Muscle layer of colon (tissue), 2 donors: Measurements from ENCODE around the gene CTAGE9.
"Not testable (repeated sequence)": the region's sequence is repeated elsewhere in the genome, so short reads cannot be mapped to it uniquely, and the experiment has no call there.

ENCODE experiments used
- H3K27ac ChIP-seq: one replicate; pipeline ENCODE4 v1.7.0; 2013; ENCODE audit warnings: low read depth, mild to moderate bottlenecking, low read length, moderate library complexity
- H3K27me3 ChIP-seq, 2 donors: one replicate each; pipeline ENCODE4 v1.7.0; 2013; ENCODE audit warnings: low read length in 2 of 2, mild to moderate bottlenecking in 2 of 2; ENCODE audit not compliant: insufficient read depth in 2 of 2, control insufficient read depth in 1 of 2
- H3K36me3 ChIP-seq: one replicate; pipeline ENCODE4 v1.7.0; 2013; ENCODE audit warnings: mild to moderate bottlenecking, low read length; ENCODE audit not compliant: insufficient read depth
- H3K4me1 ChIP-seq: one replicate; pipeline ENCODE4 v1.7.0; 2013; ENCODE audit warnings: mild to moderate bottlenecking, low read length; ENCODE audit not compliant: insufficient read depth
- H3K4me3 ChIP-seq, 2 donors: one replicate each; pipeline ENCODE4 v1.7.0; 2013; ENCODE audit warnings: low read length in 2 of 2, low read depth in 1 of 2, mild to moderate bottlenecking in 1 of 2, moderate library complexity in 1 of 2
- H3K9ac ChIP-seq: one replicate; pipeline ENCODE4 v1.7.0; 2013; ENCODE audit warnings: low read length
- H3K9me3 ChIP-seq: one replicate; pipeline ENCODE4 v1.7.0; 2013; ENCODE audit warnings: mild to moderate bottlenecking, low read length
- donor health status: abdominal sarcoma.
- donor health status: Adenocarcinoma of cecum.

The CTAGE9 gene

DNA sequence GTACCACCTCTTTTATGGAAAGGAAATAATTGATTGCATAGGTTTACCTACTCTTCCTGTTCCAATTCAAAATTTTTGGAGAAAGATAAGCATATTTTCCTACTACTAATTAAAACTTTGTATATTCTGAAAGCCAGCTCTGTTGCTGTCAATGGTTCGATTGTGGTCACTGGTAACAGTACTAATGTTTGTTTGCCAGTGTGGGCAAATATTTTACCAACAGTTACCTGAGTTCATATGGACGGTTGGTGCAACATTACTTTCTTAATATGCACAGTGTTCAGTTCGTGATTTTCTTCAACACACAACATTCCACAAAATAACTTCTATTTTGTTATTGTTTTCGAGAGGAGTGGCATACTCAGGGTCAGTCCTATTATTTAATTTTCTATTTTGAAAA lies 17.1 kb upstream of the CTAGE9 start:
- no peaks in the 10 kb centered on the region for H3K9me3 ChIP-seq
- H3K27ac ChIP-seq: no peak overlapping the region
- no peak overlapping the region for H3K9ac ChIP-seq

DNA sequence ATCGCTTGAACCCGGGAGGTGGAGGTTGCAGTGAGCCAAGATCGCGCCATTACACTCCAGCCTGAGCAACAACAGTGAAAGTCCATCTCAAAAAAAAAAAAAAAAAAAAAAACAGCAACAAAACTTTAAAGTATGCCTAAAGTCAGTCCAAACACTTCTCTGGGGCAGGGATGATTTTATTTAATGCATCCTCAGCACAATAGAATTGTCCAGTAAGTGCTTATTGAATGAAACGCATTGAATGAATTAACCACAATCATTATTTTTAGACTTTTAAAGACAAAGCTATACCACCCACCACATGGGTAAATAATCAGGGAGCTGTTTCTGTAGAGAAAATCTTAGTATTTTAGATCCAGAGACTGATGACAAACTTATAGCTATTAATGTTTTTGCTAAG lies 16.6 kb upstream of the CTAGE9 start:
- no peaks in the 10 kb centered on the region for H3K36me3 ChIP-seq
- no peak overlapping the region for H3K27ac ChIP-seq
- no peaks in the 10 kb centered on the region for H3K4me1 ChIP-seq
- H3K9me3 ChIP-seq: no peaks in the 10 kb centered on the region
- no peaks in the 10 kb centered on the region for H3K27me3 ChIP-seq
- no peak overlapping the region for H3K4me3 ChIP-seq
- H3K9ac ChIP-seq: no peak overlapping the region

More for the DNA sequence above, 17.1 kb upstream of the CTAGE9 start:
- no peaks in the 10 kb centered on the region for H3K4me1 ChIP-seq
- no peaks in the 10 kb centered on the region for H3K36me3 ChIP-seq
- H3K4me3 ChIP-seq: no peak overlapping the region
- H3K27me3 ChIP-seq: no peaks in the 10 kb centered on the region

DNA sequence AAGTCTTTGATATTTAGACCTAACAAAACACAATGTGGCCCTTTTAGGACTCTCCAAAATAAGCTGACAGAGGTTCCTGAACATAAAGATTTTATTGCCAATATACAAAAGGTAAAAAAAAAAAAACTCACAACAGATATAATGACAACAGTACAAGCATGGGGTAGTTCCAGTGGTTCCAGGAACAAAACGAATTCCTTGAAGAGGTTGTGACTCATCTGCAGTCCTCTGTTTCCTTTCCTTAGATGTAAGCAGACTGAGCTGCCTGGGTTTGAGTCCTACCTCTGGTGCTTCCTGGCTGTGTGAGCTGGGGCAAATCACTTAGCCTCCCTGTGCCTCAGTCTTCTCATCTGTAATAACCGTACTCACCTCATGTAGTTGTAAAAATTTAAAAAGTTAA lies 13.3 kb upstream of the CTAGE9 start:
- no peaks in the 10 kb centered on the region for H3K4me1 ChIP-seq
- H3K4me3 ChIP-seq: no peak overlapping the region
- no peaks in the 10 kb centered on the region for H3K9me3 ChIP-seq
- no peak overlapping the region for H3K9ac ChIP-seq
- H3K27ac ChIP-seq: no peak overlapping the region
- no peaks in the 10 kb centered on the region for H3K27me3 ChIP-seq
- no peaks in the 10 kb centered on the region for H3K36me3 ChIP-seq

DNA sequence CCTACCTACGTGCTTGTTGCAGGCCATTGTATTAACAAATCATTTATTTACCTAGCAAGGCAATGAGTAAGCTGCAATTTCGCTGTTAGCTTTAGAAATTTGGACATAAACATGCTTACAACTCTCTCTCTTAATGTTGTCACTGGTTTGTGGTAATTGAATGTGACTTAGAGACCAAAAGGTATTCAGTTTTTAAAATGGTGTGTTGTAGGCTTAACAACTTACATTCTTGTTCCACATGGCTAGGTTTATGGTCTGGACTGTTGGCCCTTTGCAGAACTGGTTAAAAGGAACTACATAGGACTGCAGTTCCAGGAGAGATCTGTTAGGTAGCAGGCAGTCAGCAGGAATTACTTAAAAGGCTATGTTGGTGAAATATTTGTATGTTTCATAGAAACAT lies 10.3 kb upstream of the CTAGE9 start:
- Histone ChIP-seq H3K27ac (no peak overlapping the region), H3K4me1 (no peaks in the 10 kb centered on the region), H3K4me3 (no peak overlapping the region), H3K36me3 (no peaks in the 10 kb centered on the region), H3K9ac (no peak overlapping the region), H3K9me3 (no peaks in the 10 kb centered on the region), H3K27me3 (no peaks in the 10 kb centered on the region)

DNA sequence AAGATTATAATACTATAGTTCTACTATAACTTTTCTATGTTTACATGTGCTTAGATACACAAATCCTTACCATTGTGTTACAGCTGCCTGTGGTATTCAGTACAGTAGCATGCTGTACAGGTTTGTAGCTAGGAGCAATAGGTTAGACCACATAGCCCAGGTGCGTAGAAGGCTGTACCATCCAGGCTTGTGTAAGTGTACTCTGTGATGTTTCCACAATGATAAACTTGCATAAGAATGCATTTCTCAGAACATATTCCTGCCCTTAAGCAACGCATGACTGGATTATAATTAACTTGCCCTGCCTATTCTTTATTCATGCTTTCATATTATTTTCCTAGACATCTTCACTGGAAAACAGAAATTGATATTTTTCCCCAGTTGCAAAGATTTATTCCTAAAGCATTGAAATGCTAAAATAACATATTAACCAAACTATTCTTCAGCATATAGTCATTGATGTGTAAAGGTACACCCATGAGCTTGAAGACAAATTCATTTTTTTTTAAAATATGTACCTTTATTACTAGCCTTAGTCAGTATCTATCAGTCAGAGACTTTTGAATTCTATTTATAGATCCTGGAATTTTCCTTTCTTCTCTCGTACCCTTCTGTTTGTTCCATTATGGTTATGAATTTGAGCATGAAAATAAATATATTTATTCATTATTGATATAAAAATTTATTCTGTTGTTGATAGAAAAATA lies 7.2 kb upstream of the CTAGE9 start:
- Histone ChIP-seq H3K36me3 (no peaks in the 10 kb centered on the region), H3K9me3 (no peaks in the 10 kb centered on the region), H3K4me3 (no peak overlapping the region), H3K4me1 (no peaks in the 10 kb centered on the region), H3K27me3 (no peaks in the 10 kb centered on the region), H3K9ac (no peak overlapping the region), H3K27ac (no peak overlapping the region)

DNA sequence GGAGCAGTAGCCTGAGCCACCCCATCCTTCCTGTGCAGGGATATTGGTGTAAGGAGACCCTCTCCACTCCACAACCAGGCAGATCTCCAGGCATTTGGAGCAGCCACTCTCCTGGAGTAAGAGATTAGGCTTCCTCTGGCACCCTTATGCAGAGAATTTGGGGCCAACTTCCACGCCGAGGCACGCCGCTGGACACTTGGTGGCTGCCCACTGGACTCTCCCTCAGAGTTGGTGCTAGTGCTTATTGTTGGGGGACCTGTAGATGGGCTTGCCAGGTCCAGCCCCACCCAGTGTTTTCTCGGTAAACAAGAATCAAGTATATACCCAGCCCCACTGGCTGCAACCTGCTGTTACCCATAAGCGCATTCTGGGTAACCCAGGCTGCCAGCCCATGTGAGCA lies 4.8 kb upstream of the CTAGE9 start:
- not testable (repeated sequence) for H3K36me3 ChIP-seq, H3K4me1 ChIP-seq, H3K4me3 ChIP-seq, H3K9me3 ChIP-seq, H3K9ac ChIP-seq, H3K27ac ChIP-seq, H3K27me3 ChIP-seq

DNA sequence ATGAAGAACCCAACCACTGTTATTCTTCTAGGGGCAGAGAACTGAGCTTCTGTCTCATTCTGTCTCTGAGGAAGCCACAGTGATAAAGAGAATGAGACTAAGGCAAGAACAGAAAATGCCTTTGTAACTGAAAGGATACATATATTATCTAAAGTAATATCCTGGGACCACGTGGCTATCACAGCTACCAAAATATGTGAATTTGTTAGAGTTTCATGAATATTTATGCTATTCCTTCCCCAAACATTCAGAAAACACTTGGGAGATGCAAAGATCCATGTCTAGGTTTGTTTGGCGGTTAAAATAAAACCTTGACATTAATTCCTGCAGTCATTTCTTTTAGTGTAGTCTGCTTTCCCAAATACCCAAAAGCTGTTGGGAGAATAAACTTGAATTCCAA lies 6.9 kb downstream of the CTAGE9 start:
- not testable (repeated sequence) for H3K36me3 ChIP-seq, H3K4me3 ChIP-seq, H3K9ac ChIP-seq, H3K9me3 ChIP-seq, H3K4me1 ChIP-seq, H3K27ac ChIP-seq, H3K27me3 ChIP-seq

DNA sequence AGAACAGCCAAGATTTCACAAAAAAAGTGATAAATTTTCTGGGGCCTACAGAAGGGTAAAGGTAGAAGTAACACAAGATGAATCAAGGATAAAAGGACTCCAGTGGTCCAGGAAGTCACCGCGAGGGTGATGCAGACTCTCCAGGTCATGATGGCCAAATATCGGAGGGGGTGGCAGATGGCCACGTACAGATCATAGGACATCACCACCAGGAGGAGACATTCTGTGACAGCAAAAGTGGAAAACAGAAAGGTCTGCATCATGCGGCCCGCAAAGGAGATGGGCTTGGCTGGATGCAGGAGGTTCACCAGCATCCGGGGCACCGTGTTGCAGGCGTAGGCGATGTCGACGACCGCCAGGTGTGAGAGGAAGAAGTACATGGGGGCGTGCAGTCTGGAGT lies 10.0 kb downstream of the CTAGE9 start:
- H3K4me3 ChIP-seq, H3K9me3 ChIP-seq, H3K27me3 ChIP-seq, H3K36me3 ChIP-seq, H3K4me1 ChIP-seq, H3K27ac ChIP-seq, H3K9ac ChIP-seq: not testable (repeated sequence)

DNA sequence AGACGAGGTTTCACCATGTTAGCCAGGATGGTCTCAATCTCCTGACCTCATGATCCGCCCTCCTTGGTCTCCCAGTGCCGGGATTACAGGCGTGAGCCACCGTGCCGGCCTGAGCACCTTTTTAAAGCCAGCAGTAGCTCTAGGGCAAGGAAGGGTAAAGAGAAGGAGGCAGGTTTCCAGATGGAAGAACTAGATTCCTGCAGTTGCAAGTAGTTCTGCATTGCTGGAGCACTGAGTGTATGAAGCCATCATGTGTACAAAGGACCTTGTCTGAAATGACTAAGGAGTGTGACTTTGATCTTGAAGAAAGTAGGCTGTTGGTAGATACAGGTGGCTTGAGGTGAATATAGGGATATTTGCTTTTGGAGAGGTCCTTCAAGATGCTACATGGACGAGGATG lies 13.9 kb downstream of the CTAGE9 start:
- Histone ChIP-seq H3K27me3 (no peaks in the 10 kb centered on the region), H3K9ac (no peak overlapping the region), H3K4me1 (no peaks in the 10 kb centered on the region)

DNA sequence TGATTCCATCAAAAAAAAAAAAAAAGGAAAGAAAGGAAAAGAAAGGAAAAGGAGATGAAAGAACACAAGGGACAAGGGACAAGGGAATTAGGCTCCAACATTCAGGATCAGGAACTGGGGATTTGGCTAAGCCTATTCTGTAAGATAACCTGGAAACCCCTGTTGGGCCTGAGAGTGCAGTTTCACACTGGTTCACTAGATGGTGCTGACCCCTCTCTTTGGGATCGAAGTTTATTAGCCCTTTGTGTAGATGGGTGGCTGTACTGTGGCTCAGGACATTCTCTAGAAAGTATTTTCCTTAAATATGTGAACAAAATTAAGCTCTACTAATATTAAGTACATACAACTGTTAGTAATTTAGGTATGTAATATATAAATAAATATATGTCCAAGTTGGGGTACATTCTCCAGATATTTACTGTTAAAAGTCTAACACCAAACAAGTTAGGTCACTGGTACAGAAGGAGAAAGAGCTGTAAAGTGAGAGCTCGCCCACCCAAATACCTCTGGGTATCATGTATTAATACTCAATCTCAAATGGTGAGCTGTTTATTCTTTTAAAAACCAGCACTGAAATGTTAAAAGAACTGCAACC lies 15.9 kb downstream of the CTAGE9 start:
- Histone ChIP-seq H3K4me3 (no peak overlapping the region), H3K36me3 (no peaks in the 10 kb centered on the region)

More for the DNA sequence above, 13.9 kb downstream of the CTAGE9 start:
- Histone ChIP-seq H3K4me3 (no peak overlapping the region), H3K9me3 (no peaks in the 10 kb centered on the region), H3K36me3 (no peaks in the 10 kb centered on the region), H3K27ac (no peak overlapping the region)

DNA sequence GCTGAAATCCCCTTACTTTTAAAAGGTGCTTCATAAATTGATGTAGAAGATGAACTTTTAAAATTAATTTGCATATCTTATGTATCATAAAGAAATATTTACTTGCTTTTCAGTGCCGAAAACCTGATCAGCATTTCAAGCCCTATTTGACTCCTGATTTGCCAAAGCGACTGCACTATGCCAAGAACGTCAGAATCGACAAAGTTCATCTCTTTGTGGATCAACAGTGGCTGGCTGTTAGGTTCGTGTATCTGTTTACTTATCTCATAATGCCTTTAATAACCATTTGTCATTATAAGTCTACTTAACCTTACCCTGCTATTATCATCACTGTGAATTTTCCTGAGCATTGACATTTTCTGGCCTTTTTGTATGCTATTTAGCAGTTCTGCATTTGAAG lies 17.4 kb downstream of the CTAGE9 start:
- no peaks in the 10 kb centered on the region for H3K27me3 ChIP-seq
- H3K9me3 ChIP-seq: no peaks in the 10 kb centered on the region
- H3K27ac ChIP-seq: no peak overlapping the region
- no peak overlapping the region for H3K9ac ChIP-seq
- H3K4me1 ChIP-seq: no peaks in the 10 kb centered on the region
- H3K36me3 ChIP-seq: no peaks in the 10 kb centered on the region
- no peak overlapping the region for H3K4me3 ChIP-seq

More for the DNA sequence above, 15.9 kb downstream of the CTAGE9 start:
- H3K9ac ChIP-seq: no peak overlapping the region
- no peak overlapping the region for H3K27ac ChIP-seq
- H3K27me3 ChIP-seq: no peaks in the 10 kb centered on the region
- no peaks in the 10 kb centered on the region for H3K4me1 ChIP-seq
- H3K9me3 ChIP-seq: no peaks in the 10 kb centered on the region

DNA sequence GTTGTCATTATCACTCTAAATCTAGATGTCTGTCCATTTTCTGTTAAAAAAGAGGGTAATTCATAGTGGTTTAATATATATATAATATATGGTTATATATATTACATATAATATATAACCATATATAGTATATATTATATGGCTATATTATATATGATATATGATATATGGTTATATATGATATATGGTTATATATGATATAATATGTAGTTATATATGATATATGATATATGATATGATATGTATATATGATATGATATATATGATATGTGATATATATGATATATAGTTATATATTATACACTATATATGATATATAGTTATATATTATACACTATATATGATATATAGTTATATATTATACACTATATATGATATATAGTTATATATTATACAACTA lies 18.2 kb downstream of the CTAGE9 start:
- H3K27ac ChIP-seq: no peak overlapping the region
- H3K36me3 ChIP-seq: no peaks in the 10 kb centered on the region
- H3K9me3 ChIP-seq: no peaks in the 10 kb centered on the region
- no peaks in the 10 kb centered on the region for H3K4me1 ChIP-seq
- H3K27me3 ChIP-seq: no peaks in the 10 kb centered on the region
- H3K4me3 ChIP-seq: no peak overlapping the region
- H3K9ac ChIP-seq: no peak overlapping the region
